ENCODE data around the gene CNTNAP1.

The CNTNAP1 gene

DNA sequence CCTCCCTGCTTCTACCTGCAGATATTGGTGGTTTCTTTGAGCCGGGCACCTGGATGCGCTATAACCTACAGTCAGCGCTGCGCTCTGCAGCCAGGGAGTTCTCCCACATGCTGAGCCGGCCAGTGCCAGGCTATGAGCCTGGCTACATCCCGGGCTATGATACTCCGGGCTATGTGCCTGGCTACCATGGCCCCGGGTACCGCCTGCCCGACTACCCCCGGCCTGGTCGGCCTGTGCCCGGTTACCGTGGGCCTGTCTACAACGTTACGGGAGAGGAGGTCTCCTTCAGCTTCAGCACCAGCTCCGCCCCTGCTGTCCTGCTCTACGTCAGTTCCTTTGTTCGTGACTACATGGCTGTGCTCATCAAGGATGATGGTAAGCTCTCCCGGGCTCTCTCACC is 13.2 kb downstream of the CNTNAP1 start:
- TF ChIP-seq CTCF (IDR thresholded peaks at IDR 0.05; ENCODE audit: low read length, missing control alignments): no peak
- no peak for DNase-seq (ENCODE audit: low read depth)
- no peak overlapping the region for H3K4me3 ChIP-seq (replicated peaks; ENCODE audit: low read depth, low read length)

DNA sequence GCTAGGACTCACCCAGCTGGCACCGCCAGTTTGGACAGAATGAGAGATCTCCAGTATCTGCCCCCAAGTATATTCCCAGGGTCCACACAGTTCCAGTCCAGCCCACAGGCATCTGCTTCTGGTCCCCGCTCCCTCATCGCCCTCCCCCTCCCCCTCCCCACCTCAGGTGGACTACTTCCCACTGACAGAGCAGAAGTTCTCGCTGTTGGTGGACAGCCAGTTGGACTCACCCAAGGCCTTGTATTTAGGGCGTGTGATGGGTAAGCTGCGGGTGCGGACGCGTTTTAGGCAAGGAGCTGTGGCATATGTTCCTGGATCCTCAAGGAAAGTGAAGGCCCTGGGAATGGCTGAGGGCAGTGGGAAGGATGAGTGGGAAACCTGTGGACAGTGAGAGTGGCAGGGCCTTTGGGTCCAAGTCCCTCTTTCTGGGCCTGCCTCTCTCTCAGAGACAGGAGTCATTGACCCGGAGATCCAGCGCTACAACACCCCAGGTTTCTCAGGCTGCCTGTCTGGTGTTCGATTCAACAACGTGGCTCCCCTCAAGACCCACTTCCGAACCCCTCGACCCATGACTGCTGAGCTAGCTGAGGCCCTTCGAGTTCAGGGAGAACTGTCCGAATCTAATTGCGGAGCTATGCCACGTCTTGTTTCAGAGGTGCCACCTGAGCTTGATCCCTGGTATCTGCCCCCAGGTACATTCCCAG is 14.9 kb downstream of the CNTNAP1 start:
- H3K4me3 ChIP-seq (replicated peaks; ENCODE audit: low read depth, low read length): no peak overlapping the region
- no peak for TF ChIP-seq CTCF (IDR thresholded peaks at IDR 0.05; ENCODE audit: low read length, missing control alignments)
- no peak for DNase-seq (ENCODE audit: low read depth)

GRCh38 chr17:42698736-42699414 is 16.5 kb downstream of the CNTNAP1 start:
- DNase-seq (ENCODE audit: low read depth): peak; percentile 89

DNA sequence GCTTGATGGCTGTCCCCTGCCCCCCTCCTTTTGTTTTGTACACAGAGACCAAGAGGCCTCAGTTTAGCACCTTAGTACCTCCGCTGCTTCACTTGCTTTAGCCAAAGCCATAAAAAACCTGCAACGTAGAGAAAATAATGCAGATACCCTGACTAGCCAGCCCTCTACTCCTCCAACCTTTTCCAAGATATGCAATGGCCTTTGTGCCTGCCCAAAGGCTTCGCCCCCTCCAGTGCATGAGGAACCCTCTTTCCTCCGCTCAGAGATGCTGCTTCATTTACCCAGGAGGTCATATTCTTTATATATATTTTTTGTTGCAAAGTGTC is 17.0 kb downstream of the CNTNAP1 start:
- no peak for TF ChIP-seq CTCF (IDR thresholded peaks at IDR 0.05; ENCODE audit: low read length, missing control alignments)
- no peak overlapping the region for H3K4me3 ChIP-seq (replicated peaks; ENCODE audit: low read depth, low read length)
- DNase-seq (ENCODE audit: low read depth): no peak

More at GRCh38 chr17:42698736-42699414, 16.5 kb downstream of the CNTNAP1 start:
- no peak for TF ChIP-seq CTCF (IDR thresholded peaks at IDR 0.05; ENCODE audit: low read length, missing control alignments)
- H3K4me3 ChIP-seq (replicated peaks; ENCODE audit: low read depth, low read length): no peak overlapping the region

DNA sequence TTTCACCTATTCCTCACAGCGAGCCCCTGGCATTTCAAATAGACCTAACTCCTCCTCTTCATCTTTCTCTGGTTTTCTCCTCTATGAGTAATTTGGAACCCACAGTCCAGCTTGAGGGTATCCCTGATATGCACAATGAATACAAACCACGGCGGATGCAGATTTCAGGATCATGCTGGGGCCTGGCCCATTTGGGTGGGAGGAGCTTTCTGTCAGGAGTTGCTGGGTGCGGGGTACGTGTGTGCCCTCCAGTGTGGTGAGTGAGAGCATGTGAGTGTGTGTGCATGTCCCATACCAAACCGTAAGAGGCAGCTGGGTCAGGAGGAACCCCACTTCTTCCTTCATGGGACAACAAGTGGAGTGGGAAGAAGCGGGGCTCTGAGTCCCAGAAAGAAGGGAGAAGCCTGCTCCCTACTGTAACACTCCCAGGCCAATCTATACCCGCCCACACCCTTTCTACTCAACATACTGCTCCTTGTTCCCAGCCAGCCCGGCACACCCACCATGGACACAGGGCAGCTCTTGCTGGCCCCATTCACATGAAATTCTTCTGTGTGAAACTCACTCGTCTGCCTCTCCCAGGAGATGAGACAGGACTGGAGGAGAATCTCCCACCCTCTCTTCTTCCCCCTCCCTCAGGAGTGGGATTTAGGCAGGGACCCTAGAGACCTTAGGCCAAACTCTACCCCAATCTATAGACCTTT is 18.4 kb downstream of the CNTNAP1 start:
- H3K4me3 ChIP-seq (replicated peaks; ENCODE audit: low read depth, low read length): no peak overlapping the region
- no peak for DNase-seq (ENCODE audit: low read depth)
- TF ChIP-seq CTCF (IDR thresholded peaks at IDR 0.05; ENCODE audit: low read length, missing control alignments): no peak

- H3K4me3 ChIP-seq (replicated peaks; ENCODE audit: low read depth, low read length): no peak overlapping the region
- DNase-seq (ENCODE audit: low read depth): no peak
- no peak for TF ChIP-seq CTCF (IDR thresholded peaks at IDR 0.05; ENCODE audit: low read length, missing control alignments)
Observed at GRCh38 chr17:42702446-42702845, 20.1 kb downstream of the CNTNAP1 start.

Measured in fibroblast of pulmonary artery (primary cell).